Neuronal stem cell (in vitro differentiated cells): ENCODE results near the gene PSKH1.

ENCODE experiments used
- DNase-seq: peaks from one replicate; pipeline ENCODE4 v3.0.0-alpha.2; 2013; ENCODE audit warnings: low spot score
- H2AFZ ChIP-seq: one replicate; pipeline ENCODE4 v1.6.1; 2013; ENCODE audit warnings: mild to moderate bottlenecking, low read length, inconsistent platforms
- H2AK5ac ChIP-seq: 2 replicates; pipeline ENCODE4 v1.6.1; 2013; ENCODE audit warnings: low read depth, mild to moderate bottlenecking, inconsistent platforms, low read length, moderate library complexity, mixed read lengths
- H2BK120ac ChIP-seq: 2 replicates; pipeline ENCODE4 v1.6.1; 2013; ENCODE audit warnings: low read depth, mild to moderate bottlenecking, inconsistent platforms, low read length, moderate library complexity, mixed read lengths
- H2BK12ac ChIP-seq: one replicate; pipeline ENCODE4 v1.6.1; 2013; ENCODE audit warnings: low read length, inconsistent platforms
- H2BK15ac ChIP-seq: 2 replicates; pipeline ENCODE4 v1.6.1; 2013; ENCODE audit warnings: mild to moderate bottlenecking, low read length, inconsistent platforms, mixed read lengths
- H2BK5ac ChIP-seq: one replicate; pipeline ENCODE4 v1.6.1; 2013; ENCODE audit warnings: inconsistent platforms, mild to moderate bottlenecking, low read length, moderate library complexity
- H3K14ac ChIP-seq: one replicate; pipeline ENCODE4 v1.6.1; 2013; ENCODE audit warnings: low read length, inconsistent platforms
- H3K18ac ChIP-seq: 2 replicates; pipeline ENCODE4 v1.6.1; 2013; ENCODE audit warnings: low read length, inconsistent platforms
- H3K23ac ChIP-seq: 2 replicates; pipeline ENCODE4 v1.6.1; 2013; ENCODE audit warnings: low read depth, mild to moderate bottlenecking, mixed read lengths, low read length, inconsistent platforms; ENCODE audit not compliant: poor library complexity
- H3K27ac ChIP-seq: replicated peaks from 3 replicates; pipeline ENCODE4 v1.5.1; 2013; ENCODE audit warnings: low read length, inconsistent platforms
- H3K27me3 ChIP-seq, 3 experiments: 2 replicates each; pipeline ENCODE4 v1.6.1; 2013; ENCODE audit warnings: low read length in 3 of 3, mild to moderate bottlenecking in 2 of 3, inconsistent platforms in 1 of 3, low read depth in 1 of 3, mixed read lengths in 1 of 3, moderate library complexity in 1 of 3; ENCODE audit not compliant: control insufficient read depth in 3 of 3, insufficient read depth in 3 of 3
- H3K36me3 ChIP-seq, 2 donors: replicated peaks in 1 of 2; 2 replicates each; pipeline ENCODE4 v1.6.1; 2013; ENCODE audit warnings: low read length in 2 of 2; ENCODE audit not compliant: control insufficient read depth in 2 of 2, insufficient read depth in 2 of 2
- H3K4ac ChIP-seq: 2 replicates; pipeline ENCODE4 v1.6.1; 2013; ENCODE audit warnings: inconsistent platforms, mild to moderate bottlenecking, low read length, moderate library complexity
- H3K4me1 ChIP-seq, 2 donors: 1 replicate in 1 of 2; 2 replicates in 1 of 2; pipeline ENCODE4 v1.6.1; 2013; ENCODE audit warnings: low read length in 2 of 2, low read depth in 1 of 2; ENCODE audit not compliant: control insufficient read depth in 2 of 2, insufficient read depth in 1 of 2
- H3K4me2 ChIP-seq: one replicate; pipeline ENCODE4 v1.6.1; 2013; ENCODE audit warnings: mild to moderate bottlenecking, low read length, inconsistent platforms; ENCODE audit not compliant: insufficient read depth, poor library complexity, severe bottlenecking
- H3K4me3 ChIP-seq, 2 donors: 2 replicates each; pipeline ENCODE4 v1.5.1; 2013; ENCODE audit warnings: low read length in 2 of 2, mild to moderate bottlenecking in 2 of 2, inconsistent platforms in 1 of 2, moderate library complexity in 1 of 2
- H3K79me1 ChIP-seq: one replicate; pipeline ENCODE4 v1.6.1; 2013; ENCODE audit warnings: low read depth, mild to moderate bottlenecking, inconsistent platforms, low read length, moderate library complexity
- H3K9ac ChIP-seq: one replicate; pipeline ENCODE4 v1.6.1; 2013; ENCODE audit warnings: mild to moderate bottlenecking, low read depth, low read length, inconsistent platforms; ENCODE audit not compliant: poor library complexity
- H3K9me3 ChIP-seq, 2 donors: replicated peaks in 1 of 2; 2 replicates each; pipeline versions ENCODE3 to v1.6.1; 2013; ENCODE audit warnings: low read length in 2 of 2, mild to moderate bottlenecking in 2 of 2, inconsistent platforms in 1 of 2, low read depth in 1 of 2, mixed read lengths in 1 of 2, moderate library complexity in 1 of 2; ENCODE audit not compliant: control insufficient read depth in 2 of 2, insufficient read depth in 1 of 2
- H4K8ac ChIP-seq: one replicate; pipeline ENCODE4 v1.6.1; 2013; ENCODE audit warnings: low read depth, mild to moderate bottlenecking, inconsistent platforms, low read length, moderate library complexity
- H4K91ac ChIP-seq: one replicate; pipeline ENCODE4 v1.6.1; 2013; ENCODE audit warnings: low read length, low read depth, mild to moderate bottlenecking, inconsistent platforms; ENCODE audit not compliant: poor library complexity
- WGBS, 2 donors: extraction: QIAGEN DNeasy Blood & Tissue Kit; methylation state at CpG; one replicate each; pipeline ENCODE4 v1.1.7; 2013; ENCODE audit warnings: missing lambda C conversion rate in 2 of 2, mixed read lengths in 1 of 2; ENCODE audit not compliant: insufficient read length in 2 of 2, insufficient replicate concordance in 1 of 2; ENCODE audit errors: extremely low coverage in 2 of 2; 5-methylcytosine and 5-hydroxymethylcytosine counted together

Gene PSKH1

GRCh38 chr16:67939507-67940445, 46.7 kb downstream of the PSKH1 start:
- Histone ChIP-seq H2BK120ac (no peak overlapping the region), H2BK12ac (no peak overlapping the region), H2BK15ac (no peak overlapping the region), H3K4me1 (peaks cover 17% of the 10 kb centered on the region in 2 donors), H2AK5ac (no peak overlapping the region), H4K91ac (no peak overlapping the region), H3K27me3 (no peaks in the 10 kb centered on the region), H3K4me3 (no peak overlapping the region), H2AFZ (no peak overlapping the region), H3K23ac (peak overlapping the region; percentile 92), H3K4ac (peak overlapping the region; percentile 32), H2BK5ac (no peak overlapping the region), H3K79me1 (peaks cover 14% of the 10 kb centered on the region), H3K36me3 (peaks cover 19 to 35% of the 10 kb centered on the region in 2 donors), H3K14ac (no peak overlapping the region), H3K27ac (no peak overlapping the region), H3K9me3 (no peaks in the 10 kb centered on the region), H3K18ac (no peak overlapping the region), H4K8ac (peak overlapping the region; percentile 88), H3K9ac (peak overlapping the region; percentile 50), H3K4me2 (no peak overlapping the region)
- no peak for DNase-seq
- no CpG with 5 or more reads among the region's 33 CpGs for WGBS, 2 donors

DNA sequence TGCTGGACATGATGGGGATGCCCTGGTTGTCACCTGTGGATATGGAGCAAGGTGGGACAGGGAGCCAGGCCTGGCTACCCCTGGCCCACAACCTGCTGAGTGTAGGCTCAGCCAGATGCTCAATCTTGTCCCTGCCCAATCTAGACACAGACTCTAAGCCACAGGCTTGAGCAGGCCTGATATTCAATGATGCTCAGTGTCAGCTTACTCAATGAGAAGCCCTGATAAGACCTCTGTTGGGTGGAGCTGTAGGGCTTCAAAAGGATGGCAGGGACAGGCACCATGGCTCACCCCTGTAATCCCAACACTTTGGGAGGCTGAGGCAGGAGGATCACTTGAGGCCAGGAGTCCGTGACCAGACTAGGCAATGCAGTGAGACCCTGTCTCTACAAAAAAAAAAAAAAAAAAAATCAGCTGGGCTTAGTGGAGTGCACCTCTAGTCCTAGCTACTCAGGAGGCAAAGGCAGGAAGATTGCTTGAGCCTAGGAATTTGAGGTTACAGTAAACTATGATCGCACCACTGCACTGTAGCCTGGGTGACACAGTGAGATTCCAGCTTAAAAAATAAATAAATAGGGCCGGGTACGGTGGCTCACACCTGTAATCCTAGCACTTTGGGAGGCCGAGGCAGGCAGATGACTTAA, 47.5 kb downstream of the PSKH1 start:
- no peak for DNase-seq
- peaks cover 14 to 17% of the 10 kb centered on the region in 2 donors for H3K4me1 ChIP-seq
- H3K79me1 ChIP-seq = peaks cover 14% of the 10 kb centered on the region
- no peak overlapping the region for H4K8ac ChIP-seq
- no peak overlapping the region for H3K4me3 ChIP-seq
- H3K4ac ChIP-seq = no peak overlapping the region
- no peak overlapping the region for H2AFZ ChIP-seq
- no peak overlapping the region for H3K23ac ChIP-seq
- H2BK15ac ChIP-seq = no peak overlapping the region
- no peak overlapping the region for H2AK5ac ChIP-seq
- no peak overlapping the region for H4K91ac ChIP-seq
- peaks cover 27 to 43% of the 10 kb centered on the region in 2 donors for H3K36me3 ChIP-seq
- H3K27me3 ChIP-seq = no peaks in the 10 kb centered on the region
- no peak overlapping the region for H2BK12ac ChIP-seq
- no peak overlapping the region for H3K27ac ChIP-seq
- H2BK120ac ChIP-seq = no peak overlapping the region
- H3K18ac ChIP-seq = no peak overlapping the region
- H3K9ac ChIP-seq = no peak overlapping the region
- no peak overlapping the region for H2BK5ac ChIP-seq
- WGBS, 2 donors = no CpG with 5 or more reads among the region's 5 CpGs
- H3K4me2 ChIP-seq = no peak overlapping the region
- H3K14ac ChIP-seq = no peak overlapping the region
- no peaks in the 10 kb centered on the region for H3K9me3 ChIP-seq

GRCh38 chr16:67941469-67942199, 48.6 kb downstream of the PSKH1 start:
- Histone ChIP-seq H3K9me3 (peaks cover 0 to 2% of the 10 kb centered on the region in 2 donors), H3K79me1 (peaks cover 15% of the 10 kb centered on the region), H3K23ac (no peak overlapping the region), H2AK5ac (no peak overlapping the region), H3K27me3 (no peaks in the 10 kb centered on the region), H4K8ac (no peak overlapping the region), H2BK12ac (no peak overlapping the region), H2AFZ (no peak overlapping the region), H3K27ac (no peak overlapping the region), H3K9ac (no peak overlapping the region), H2BK120ac (no peak overlapping the region), H3K4me2 (no peak overlapping the region), H3K4me3 (no peak overlapping the region), H3K4me1 (peaks cover 14 to 16% of the 10 kb centered on the region in 2 donors), H3K4ac (no peak overlapping the region), H2BK5ac (no peak overlapping the region), H4K91ac (no peak overlapping the region), H3K14ac (no peak overlapping the region), H3K36me3 (peaks cover 37 to 54% of the 10 kb centered on the region in 2 donors), H3K18ac (no peak overlapping the region), H2BK15ac (no peak overlapping the region)
- no peak for DNase-seq
- WGBS, 2 donors = no CpG with 5 or more reads among the region's 9 CpGs

DNA sequence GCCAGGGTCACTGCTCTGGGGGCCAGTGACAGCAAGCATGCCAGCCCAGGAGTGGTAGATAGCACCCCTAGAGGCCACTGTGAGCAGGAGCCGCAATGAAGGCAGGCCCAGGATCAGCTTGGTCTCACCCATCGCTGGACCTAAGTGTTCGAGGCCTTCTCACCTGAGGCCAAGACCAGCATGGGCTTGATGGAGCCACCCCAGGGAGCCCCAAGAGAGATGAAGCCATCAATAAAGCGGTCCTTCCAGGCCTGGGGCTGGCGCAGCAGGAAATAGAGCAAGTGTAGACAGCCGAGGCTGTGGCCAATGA, 49.1 kb downstream of the PSKH1 start:
- Histone ChIP-seq H2BK15ac (no peak overlapping the region), H3K4me3 (peak overlapping the region in 1 of 2 donors; percentile 2), H2BK12ac (no peak overlapping the region), H3K9me3 (peaks cover 0 to 2% of the 10 kb centered on the region in 2 donors), H3K79me1 (peaks cover 18% of the 10 kb centered on the region), H3K27me3 (no peaks in the 10 kb centered on the region), H2AK5ac (no peak overlapping the region), H2AFZ (no peak overlapping the region), H2BK5ac (no peak overlapping the region), H3K27ac (no peak overlapping the region), H3K23ac (no peak overlapping the region), H3K4me1 (peaks cover 8 to 11% of the 10 kb centered on the region in 2 donors), H3K18ac (no peak overlapping the region), H4K91ac (no peak overlapping the region), H3K36me3 (peaks cover 40 to 58% of the 10 kb centered on the region in 2 donors), H3K9ac (no peak overlapping the region), H2BK120ac (no peak overlapping the region), H3K4me2 (no peak overlapping the region), H3K4ac (no peak overlapping the region), H3K14ac (no peak overlapping the region), H4K8ac (no peak overlapping the region)
- no CpG with 5 or more reads among the region's 6 CpGs for WGBS, 2 donors
- DNase-seq = no peak
